Thyroid gland (tissue), 4 donors: Measurements from ENCODE around the gene ADCY10. TPM values are rescaled to one million over a fixed set of nuclear protein-coding genes. Genes with fewer than 3 reads are reported as not detected.

Experiments used
- DNase-seq, 2 donors: peaks; one replicate each; pipeline ENCODE4 v3.0.0-alpha.2; 2019
- H3K27ac ChIP-seq, 3 donors: fragments of 200-600 bp; sonication (generic); 1 replicate in 2 of 3; 2 replicates in 1 of 3; pipeline ENCODE4 v1.5.1; 2016 to 2019; ENCODE audit warnings: mild to moderate bottlenecking in 1 of 3, moderate library complexity in 1 of 3
- H3K27me3 ChIP-seq: fragments of 200-600 bp; sonication (generic); one replicate; pipeline ENCODE4 v1.5.1; 2019
- H3K36me3 ChIP-seq, 2 donors: fragments of 200-600 bp; sonication (generic); one replicate each; pipeline ENCODE4 v1.5.1; 2016 to 2019
- H3K4me1 ChIP-seq, 2 donors: fragments of 200-600 bp; sonication (generic); one replicate each; pipeline ENCODE4 v1.5.1; 2017 to 2019
- H3K4me3 ChIP-seq, 3 donors: fragments of 200-600 bp; sonication (generic); replicated peaks in 1 of 3; 1 replicate in 2 of 3; 2 replicates in 1 of 3; pipeline ENCODE4 v1.5.1; 2016; ENCODE audit warnings: mild to moderate bottlenecking in 1 of 3
- H3K9me3 ChIP-seq: fragments of 200-600 bp; sonication (generic); one replicate; pipeline ENCODE4 v1.5.1; 2017
- POLR2A ChIP-seq, 2 donors: fragments of 450-650 bp; IDR thresholded peaks; one replicate each; pipeline ENCODE4 v1.6.1; 2017; ENCODE audit warnings: antibody characterized with exemption in 2 of 2, mild to moderate bottlenecking in 2 of 2, moderate library complexity in 1 of 2
- WGBS, 2 donors: methylation state at CpG; one replicate each; pipeline ENCODE4 v1.1.5; 2017; 5-methylcytosine and 5-hydroxymethylcytosine counted together
- intact Hi-C: fragments of 100-400 bp; cut with DNase I; formaldehyde crosslinking; loops from one replicate; pipeline ENCODE4 v1.15.1; 2023
- total RNA-seq, 4 donors: library from RNA; depleted of rRNA; stranded (reverse); fragments of >200 nt; gene quantifications; one replicate each; pipeline ENCODE4 v1.2.3, GENCODE V29; 2016
- TF ChIP-seq, protein P1 (sequence below), 6 experiments: fragments of 200-600 bp in 3 of 6; fragments of 450-650 bp in 3 of 6; sonication (generic) in 3 of 6; IDR thresholded peaks; one replicate each; pipeline ENCODE4 v1.5.1; 2016 to 2019; ENCODE audit warnings: antibody characterized with exemption in 6 of 6, mild to moderate bottlenecking in 2 of 6, inconsistent platforms in 1 of 6, moderate library complexity in 1 of 6

The ADCY10 gene
- total RNA-seq, 4 donors from 2014 or later = 0.15 to 0.45 (median 0.40) TPM; not detected in 1

DNA sequence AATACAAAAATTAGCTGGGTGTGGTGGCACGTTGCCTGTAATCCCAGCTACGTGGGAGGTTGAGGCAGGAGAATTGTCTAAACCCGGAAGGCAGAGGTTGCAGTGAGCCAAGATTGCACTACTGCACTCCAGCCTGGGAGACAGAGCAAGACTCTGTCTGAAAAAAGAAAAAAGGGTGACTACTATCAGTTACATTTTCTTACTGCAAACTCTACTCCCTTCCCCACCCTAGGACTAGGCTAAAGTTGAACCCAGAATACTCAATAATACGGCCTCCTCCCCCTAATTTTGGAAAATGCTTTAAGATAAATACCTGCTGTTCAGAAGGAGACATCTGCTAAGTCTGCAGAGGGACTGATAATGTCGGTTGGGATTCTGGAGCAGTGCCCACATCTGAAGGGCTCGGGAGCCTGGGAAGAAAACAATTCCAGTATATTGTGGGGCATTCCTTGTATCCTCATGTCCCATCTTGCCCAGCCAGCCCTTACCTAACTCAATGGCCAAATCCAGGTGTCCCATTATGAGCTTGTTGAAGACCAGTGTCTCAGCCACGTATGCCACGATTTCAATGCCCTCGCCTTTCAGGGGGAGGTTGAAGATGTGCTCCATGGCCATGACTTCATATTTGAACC is 89.7 kb downstream of the ADCY10 start:
- Histone ChIP-seq H3K4me3 (no peak overlapping the region), H3K9me3 (no peaks in the 10 kb centered on the region), H3K4me1 (peaks cover 5 to 15% of the 10 kb centered on the region in 2 donors), H3K27ac (no peak overlapping the region), H3K27me3 (no peaks in the 10 kb centered on the region), H3K36me3 (no peaks in the 10 kb centered on the region)
- TF ChIP-seq, protein P1, sequence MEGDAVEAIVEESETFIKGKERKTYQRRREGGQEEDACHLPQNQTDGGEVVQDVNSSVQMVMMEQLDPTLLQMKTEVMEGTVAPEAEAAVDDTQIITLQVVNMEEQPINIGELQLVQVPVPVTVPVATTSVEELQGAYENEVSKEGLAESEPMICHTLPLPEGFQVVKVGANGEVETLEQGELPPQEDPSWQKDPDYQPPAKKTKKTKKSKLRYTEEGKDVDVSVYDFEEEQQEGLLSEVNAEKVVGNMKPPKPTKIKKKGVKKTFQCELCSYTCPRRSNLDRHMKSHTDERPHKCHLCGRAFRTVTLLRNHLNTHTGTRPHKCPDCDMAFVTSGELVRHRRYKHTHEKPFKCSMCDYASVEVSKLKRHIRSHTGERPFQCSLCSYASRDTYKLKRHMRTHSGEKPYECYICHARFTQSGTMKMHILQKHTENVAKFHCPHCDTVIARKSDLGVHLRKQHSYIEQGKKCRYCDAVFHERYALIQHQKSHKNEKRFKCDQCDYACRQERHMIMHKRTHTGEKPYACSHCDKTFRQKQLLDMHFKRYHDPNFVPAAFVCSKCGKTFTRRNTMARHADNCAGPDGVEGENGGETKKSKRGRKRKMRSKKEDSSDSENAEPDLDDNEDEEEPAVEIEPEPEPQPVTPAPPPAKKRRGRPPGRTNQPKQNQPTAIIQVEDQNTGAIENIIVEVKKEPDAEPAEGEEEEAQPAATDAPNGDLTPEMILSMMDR (IDR thresholded peaks at IDR 0.05) = no peak
- no peak for TF ChIP-seq POLR2A (IDR thresholded peaks at IDR 0.05)
- no peak for DNase-seq
- 81 to 82% methylated on average over 9 of the region's 9 CpGs for whole genome bisulfite sequencing, 2 donors
- intact Hi-C loops = loop anchor here (10.0 kb wide), 1 partner anchor 261 kb away; no protein-coding TSS in a partner anchor

DNA sequence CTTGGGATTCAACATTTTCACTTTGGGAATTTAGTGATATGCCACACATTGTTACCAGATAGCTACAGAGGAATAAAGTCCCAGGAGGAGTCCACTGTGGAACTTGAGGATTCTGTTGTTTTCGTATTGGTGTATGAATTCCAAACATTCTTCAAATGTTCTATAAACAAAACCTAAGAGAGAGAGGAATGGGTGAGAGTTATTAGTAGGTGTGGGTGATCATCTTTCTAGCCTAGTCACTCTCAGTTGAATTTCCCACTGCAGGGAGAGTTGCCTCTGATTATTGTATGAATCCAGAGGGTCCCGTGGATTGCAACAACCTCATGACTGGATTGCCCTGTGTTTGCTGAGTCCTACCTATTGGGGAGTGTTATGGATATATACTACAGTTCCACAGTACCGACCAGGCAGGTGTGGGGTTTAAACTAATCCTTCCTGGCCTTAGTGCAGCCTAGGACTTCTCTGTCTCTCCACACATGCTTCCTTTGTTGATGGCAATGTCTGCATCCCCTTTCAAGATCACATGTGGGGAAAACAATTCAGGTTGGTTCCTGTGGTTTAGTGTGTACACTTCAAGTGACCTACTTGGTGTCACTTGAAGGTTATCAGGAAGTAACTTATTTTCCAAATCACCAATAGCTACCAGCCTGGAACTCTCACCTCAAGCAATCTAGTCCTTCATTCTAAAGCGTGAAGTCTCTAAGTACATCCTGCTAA is 91.8 kb downstream of the ADCY10 start:
- intact Hi-C loops = loop anchor here (10.0 kb wide), 1 partner anchor 263 kb away; no protein-coding TSS in a partner anchor
- no peaks in the 10 kb centered on the region for H3K27me3 ChIP-seq
- TF ChIP-seq, protein P1 (IDR thresholded peaks at IDR 0.05) = no peak
- TF ChIP-seq POLR2A (IDR thresholded peaks at IDR 0.05) = no peak
- 83 to 87% methylated on average over 4 of the region's 4 CpGs for WGBS, 2 donors
- no peak for DNase-seq
- no peak overlapping the region for H3K4me3 ChIP-seq
- H3K36me3 ChIP-seq = no peaks in the 10 kb centered on the region
- H3K27ac ChIP-seq = no peak overlapping the region
- peaks cover 5 to 15% of the 10 kb centered on the region in 2 donors for H3K4me1 ChIP-seq
- no peaks in the 10 kb centered on the region for H3K9me3 ChIP-seq

DNA sequence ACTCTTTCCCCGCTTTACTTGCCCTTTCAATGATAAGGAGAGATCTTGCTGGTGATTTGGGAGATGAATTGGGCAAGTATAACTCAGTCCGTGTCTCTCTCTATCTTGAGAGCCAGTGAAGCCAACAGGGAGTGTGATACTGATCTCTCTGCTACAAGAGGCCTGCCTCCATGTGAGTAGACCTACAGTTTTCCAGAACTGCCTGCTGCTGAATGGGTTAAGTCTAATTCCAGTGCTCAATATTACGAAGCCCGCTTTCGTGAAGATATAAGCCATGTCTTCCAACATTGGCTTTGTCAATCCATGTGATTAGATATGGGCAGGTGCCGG is 92.6 kb downstream of the ADCY10 start:
- Histone ChIP-seq H3K9me3 (no peaks in the 10 kb centered on the region), H3K4me3 (no peak overlapping the region), H3K4me1 (peaks cover 5 to 15% of the 10 kb centered on the region in 2 donors), H3K27me3 (no peaks in the 10 kb centered on the region), H3K27ac (no peak overlapping the region), H3K36me3 (no peaks in the 10 kb centered on the region)
- intact Hi-C loops = loop anchor here (10.0 kb wide), 1 partner anchor 263 kb away; no protein-coding TSS in a partner anchor
- WGBS, 2 donors = 93% methylated on average over 6 of the region's 6 CpGs
- TF ChIP-seq POLR2A (IDR thresholded peaks at IDR 0.05) = no peak
- TF ChIP-seq, protein P1 (IDR thresholded peaks at IDR 0.05) = no peak
- no peak for DNase-seq

DNA sequence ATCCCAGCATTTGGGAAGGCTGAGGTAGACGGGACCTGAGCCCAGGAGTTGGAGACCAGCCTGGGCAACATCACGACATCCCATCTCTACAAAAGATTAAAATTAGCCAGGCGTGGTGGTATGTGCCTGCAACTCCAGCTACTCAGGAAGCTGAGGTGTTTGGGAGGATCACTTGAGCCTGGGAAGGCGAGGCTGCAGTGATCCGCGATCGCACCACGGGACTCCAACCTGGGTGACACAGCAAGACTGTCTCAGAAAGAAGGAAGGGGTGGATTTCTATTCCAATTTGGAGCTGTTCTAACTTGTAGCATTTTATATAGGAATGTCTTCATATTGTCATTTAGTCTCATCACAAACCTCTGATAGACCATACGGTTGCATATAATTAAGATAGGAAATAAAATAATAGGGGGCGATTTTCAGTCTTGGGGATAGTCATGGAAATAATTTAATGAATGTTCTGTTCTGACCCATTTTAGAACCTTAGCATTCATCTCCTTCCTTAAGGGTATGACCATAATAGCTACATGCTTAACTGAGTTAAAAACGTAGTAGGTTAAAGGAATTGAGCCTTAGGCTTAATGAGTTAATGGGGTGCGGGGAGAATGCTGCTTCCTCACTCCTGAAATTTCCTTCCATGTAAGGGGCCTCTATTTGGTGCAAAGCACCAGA is 93.1 kb downstream of the ADCY10 start:
- intact Hi-C loops = loop anchor here (10.0 kb wide), 1 partner anchor 264 kb away; no protein-coding TSS in a partner anchor
- Histone ChIP-seq H3K36me3 (no peaks in the 10 kb centered on the region), H3K4me3 (no peak overlapping the region), H3K27me3 (no peaks in the 10 kb centered on the region), H3K4me1 (peaks cover 5 to 15% of the 10 kb centered on the region in 2 donors), H3K9me3 (no peaks in the 10 kb centered on the region), H3K27ac (peak overlapping the region in 2 of 3 donors; percentile 5 to 69)
- peak; percentile 58 to 75 for DNase-seq
- 59 to 82% methylated on average over 12 of the region's 12 CpGs for WGBS, 2 donors
- TF ChIP-seq, protein P1 (IDR thresholded peaks at IDR 0.05) = no peak
- no peak for TF ChIP-seq POLR2A (IDR thresholded peaks at IDR 0.05)
